ENCODE results near the gene CATSPERD.

GRCh38 chr19:5713228-5713627 lies 7.2 kb upstream of the CATSPERD start:
- TF ChIP-seq, protein P1, sequence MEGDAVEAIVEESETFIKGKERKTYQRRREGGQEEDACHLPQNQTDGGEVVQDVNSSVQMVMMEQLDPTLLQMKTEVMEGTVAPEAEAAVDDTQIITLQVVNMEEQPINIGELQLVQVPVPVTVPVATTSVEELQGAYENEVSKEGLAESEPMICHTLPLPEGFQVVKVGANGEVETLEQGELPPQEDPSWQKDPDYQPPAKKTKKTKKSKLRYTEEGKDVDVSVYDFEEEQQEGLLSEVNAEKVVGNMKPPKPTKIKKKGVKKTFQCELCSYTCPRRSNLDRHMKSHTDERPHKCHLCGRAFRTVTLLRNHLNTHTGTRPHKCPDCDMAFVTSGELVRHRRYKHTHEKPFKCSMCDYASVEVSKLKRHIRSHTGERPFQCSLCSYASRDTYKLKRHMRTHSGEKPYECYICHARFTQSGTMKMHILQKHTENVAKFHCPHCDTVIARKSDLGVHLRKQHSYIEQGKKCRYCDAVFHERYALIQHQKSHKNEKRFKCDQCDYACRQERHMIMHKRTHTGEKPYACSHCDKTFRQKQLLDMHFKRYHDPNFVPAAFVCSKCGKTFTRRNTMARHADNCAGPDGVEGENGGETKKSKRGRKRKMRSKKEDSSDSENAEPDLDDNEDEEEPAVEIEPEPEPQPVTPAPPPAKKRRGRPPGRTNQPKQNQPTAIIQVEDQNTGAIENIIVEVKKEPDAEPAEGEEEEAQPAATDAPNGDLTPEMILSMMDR (IDR thresholded peaks at IDR 0.05) = no peak
- TF ChIP-seq ZFX (IDR thresholded peaks at IDR 0.05; ENCODE audit: borderline replicate concordance) = no peak
